Activated CD4-positive, alpha-beta T cell treated with anti-CD3 and anti-CD28 coated beads, Interleukin-10, Interleukin-2, amounts not matched to agents 100 ng/mL and 50 ng/mL, durations not matched to agents 16 hours and 8 hours (primary cell): Measurements from ENCODE around the gene GJD4.

Source experiments
- DNase-seq: peaks from one replicate; pipeline ENCODE4 v3.0.0-alpha.2; 2020

The GJD4 gene

GRCh38 chr10:35579726-35580422 lies 25.3 kb upstream of the GJD4 start:
- DNase-seq: no peak

GRCh38 chr10:35580423-35580770 lies 24.7 kb upstream of the GJD4 start:
- no peak for DNase-seq

GRCh38 chr10:35581655-35582054 lies 23.5 kb upstream of the GJD4 start:
- DNase-seq: no peak

- no peak for DNase-seq
These were observed 20.2 kb upstream of the GJD4 start for GRCh38 chr10:35584946-35585345.

GRCh38 chr10:35585356-35585755 lies 19.8 kb upstream of the GJD4 start:
- DNase-seq: no peak

- DNase-seq: no peak
These were observed 19.1 kb upstream of the GJD4 start for GRCh38 chr10:35585903-35586535.

GRCh38 chr10:35588836-35589235 lies 16.3 kb upstream of the GJD4 start:
- no peak for DNase-seq

- no peak for DNase-seq
These were observed 12.7 kb upstream of the GJD4 start for GRCh38 chr10:35592441-35592840.

GRCh38 chr10:35594115-35595079 lies 10.7 kb upstream of the GJD4 start:
- no peak for DNase-seq

GRCh38 chr10:35595106-35595505 lies 10.0 kb upstream of the GJD4 start:
- no peak for DNase-seq

- DNase-seq: no peak
These were observed 6.8 kb upstream of the GJD4 start for GRCh38 chr10:35598379-35598778.

GRCh38 chr10:35600193-35600592 lies 4.9 kb upstream of the GJD4 start:
- no peak for DNase-seq

GRCh38 chr10:35606430-35606829 lies 1.3 kb downstream of the GJD4 start:
- DNase-seq: no peak

- no peak for DNase-seq
These were observed 2.6 kb downstream of the GJD4 start for GRCh38 chr10:35607475-35608327.

- DNase-seq: no peak
These were observed 3.2 kb downstream of the GJD4 start for GRCh38 chr10:35608328-35608672.

- DNase-seq: no peak
These were observed 6.6 kb downstream of the GJD4 start for GRCh38 chr10:35611750-35612149.

GRCh38 chr10:35612385-35613106 lies 7.4 kb downstream of the GJD4 start:
- DNase-seq: no peak

- DNase-seq: no peak
These were observed 7.9 kb downstream of the GJD4 start for GRCh38 chr10:35613107-35613440.

- no peak for DNase-seq
These were observed 8.6 kb downstream of the GJD4 start for GRCh38 chr10:35613597-35614226.

GRCh38 chr10:35614312-35614711 lies 9.2 kb downstream of the GJD4 start:
- no peak for DNase-seq

GRCh38 chr10:35626971-35627507 lies 21.9 kb downstream of the GJD4 start:
- no peak for DNase-seq

- DNase-seq: no peak
These were observed 26.3 kb downstream of the GJD4 start for GRCh38 chr10:35631404-35631803.
